ENCODE data around the gene PLXND1.

PLXND1 gene

DNA sequence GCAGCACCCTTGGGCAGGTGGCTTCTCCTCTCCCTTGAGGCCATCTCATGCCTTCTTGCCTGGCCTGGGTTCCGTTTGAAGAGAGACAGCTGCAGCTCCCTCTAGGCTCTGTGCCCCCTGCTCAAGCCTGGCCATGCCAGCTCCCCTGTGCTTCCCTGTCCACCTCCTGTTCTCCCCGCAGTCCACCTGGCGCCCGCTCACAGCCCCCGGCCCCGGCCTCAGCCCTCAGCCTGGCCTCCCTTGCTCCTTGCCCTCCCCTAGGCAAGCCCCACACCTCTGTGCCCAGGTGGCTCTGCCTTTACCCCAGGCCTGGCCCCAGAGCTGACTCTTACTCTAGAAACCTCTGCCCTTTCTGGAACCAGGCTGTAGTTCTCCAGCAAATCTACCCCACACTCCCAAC is 91.9 kb downstream of the PLXND1 start:
- ChIA-PET CTCF (no interaction called here), POLR2A (no interaction called here)
- TF ChIP-seq, protein P1, sequence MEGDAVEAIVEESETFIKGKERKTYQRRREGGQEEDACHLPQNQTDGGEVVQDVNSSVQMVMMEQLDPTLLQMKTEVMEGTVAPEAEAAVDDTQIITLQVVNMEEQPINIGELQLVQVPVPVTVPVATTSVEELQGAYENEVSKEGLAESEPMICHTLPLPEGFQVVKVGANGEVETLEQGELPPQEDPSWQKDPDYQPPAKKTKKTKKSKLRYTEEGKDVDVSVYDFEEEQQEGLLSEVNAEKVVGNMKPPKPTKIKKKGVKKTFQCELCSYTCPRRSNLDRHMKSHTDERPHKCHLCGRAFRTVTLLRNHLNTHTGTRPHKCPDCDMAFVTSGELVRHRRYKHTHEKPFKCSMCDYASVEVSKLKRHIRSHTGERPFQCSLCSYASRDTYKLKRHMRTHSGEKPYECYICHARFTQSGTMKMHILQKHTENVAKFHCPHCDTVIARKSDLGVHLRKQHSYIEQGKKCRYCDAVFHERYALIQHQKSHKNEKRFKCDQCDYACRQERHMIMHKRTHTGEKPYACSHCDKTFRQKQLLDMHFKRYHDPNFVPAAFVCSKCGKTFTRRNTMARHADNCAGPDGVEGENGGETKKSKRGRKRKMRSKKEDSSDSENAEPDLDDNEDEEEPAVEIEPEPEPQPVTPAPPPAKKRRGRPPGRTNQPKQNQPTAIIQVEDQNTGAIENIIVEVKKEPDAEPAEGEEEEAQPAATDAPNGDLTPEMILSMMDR (IDR thresholded peaks at IDR 0.05; ENCODE audit: insufficient read depth, low read length, missing control alignments), result no peak
- H3K4me3 ChIP-seq (ENCODE audit: low read depth, low read length), result no peak overlapping the region
- DNase-seq (ENCODE audit: low read depth, low spot score), result no peak

DNA sequence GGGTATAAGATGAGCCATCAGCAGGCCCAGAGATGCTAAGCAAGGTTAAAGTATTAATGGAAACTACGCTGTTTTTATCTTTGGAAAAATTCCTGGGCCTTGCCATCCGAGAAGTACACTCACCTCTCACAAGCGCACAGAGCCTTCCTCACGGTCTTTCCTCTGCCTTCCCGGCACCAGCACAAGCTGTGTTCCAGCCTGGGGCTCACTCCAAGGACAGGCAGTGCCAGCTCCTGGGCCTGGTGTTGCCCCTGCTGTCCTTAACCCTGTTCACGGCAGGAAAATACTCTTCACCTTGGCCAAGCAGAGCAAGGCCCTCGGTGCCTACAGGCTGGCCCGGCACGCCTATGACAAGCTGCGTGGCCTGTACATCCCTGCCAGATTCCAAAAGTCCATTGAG is 92.4 kb downstream of the PLXND1 start:
- ChIA-PET CTCF (no interaction called here), POLR2A (no interaction called here)
- no peak for DNase-seq (ENCODE audit: low read depth, low spot score)
- TF ChIP-seq, protein P1 (IDR thresholded peaks at IDR 0.05; ENCODE audit: insufficient read depth, low read length, missing control alignments), result no peak
- H3K4me3 ChIP-seq (ENCODE audit: low read depth, low read length), result no peak overlapping the region

DNA sequence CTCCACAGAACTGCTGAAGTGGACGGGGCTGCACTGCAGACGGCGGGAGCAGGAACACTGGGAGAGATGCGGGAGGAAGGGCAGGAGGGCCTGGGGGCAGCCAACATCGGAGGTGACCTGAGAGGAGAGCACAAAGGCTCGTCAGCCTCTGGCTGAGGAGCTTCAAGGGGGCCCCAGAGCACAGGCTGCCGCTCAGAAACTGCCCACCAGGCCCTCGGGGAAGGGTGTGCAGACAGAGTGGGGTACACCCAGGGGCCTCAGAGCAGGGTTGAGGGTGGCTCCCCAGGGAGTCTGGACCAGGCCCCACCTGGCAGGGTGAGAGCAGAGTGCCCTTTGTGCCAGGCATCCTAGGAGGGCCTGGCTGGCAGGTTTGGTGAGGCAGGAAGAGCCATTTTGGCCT is 92.8 kb downstream of the PLXND1 start:
- H3K4me3 ChIP-seq (ENCODE audit: low read depth, low read length), result no peak overlapping the region
- ChIA-PET CTCF (no interaction called here), POLR2A (no interaction called here)
- TF ChIP-seq, protein P1 (IDR thresholded peaks at IDR 0.05; ENCODE audit: insufficient read depth, low read length, missing control alignments), result no peak
- DNase-seq (ENCODE audit: low read depth, low spot score), result no peak

DNA sequence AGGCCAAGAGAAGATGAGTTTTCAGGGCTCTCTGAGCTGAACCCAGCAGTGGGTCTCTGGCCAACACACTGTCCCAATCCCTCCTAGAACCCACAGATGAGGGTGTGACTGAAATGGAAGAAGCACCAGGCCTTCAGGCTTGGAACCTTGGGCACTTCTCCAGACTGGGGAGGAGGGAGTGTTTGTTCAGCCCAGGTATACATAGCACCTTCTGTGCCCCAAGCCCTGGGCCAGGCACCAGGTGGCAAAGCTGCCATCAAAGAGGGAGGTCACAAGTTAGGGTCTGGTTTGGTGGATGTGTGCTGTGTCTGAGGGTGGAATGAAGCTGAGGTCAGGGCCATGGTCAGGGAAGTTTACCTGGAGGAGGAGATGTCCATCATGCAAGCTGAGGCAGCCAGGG is 93.9 kb downstream of the PLXND1 start:
- TF ChIP-seq, protein P1 (IDR thresholded peaks at IDR 0.05; ENCODE audit: insufficient read depth, low read length, missing control alignments), result no peak
- ChIA-PET CTCF (interaction anchor here (1.1 to 1.2 kb wide), 2 partner anchors 10 to 137 kb away, joined by 3 to 4 read pairs; no protein-coding TSS in a partner anchor), POLR2A (no interaction called here)

DNA sequence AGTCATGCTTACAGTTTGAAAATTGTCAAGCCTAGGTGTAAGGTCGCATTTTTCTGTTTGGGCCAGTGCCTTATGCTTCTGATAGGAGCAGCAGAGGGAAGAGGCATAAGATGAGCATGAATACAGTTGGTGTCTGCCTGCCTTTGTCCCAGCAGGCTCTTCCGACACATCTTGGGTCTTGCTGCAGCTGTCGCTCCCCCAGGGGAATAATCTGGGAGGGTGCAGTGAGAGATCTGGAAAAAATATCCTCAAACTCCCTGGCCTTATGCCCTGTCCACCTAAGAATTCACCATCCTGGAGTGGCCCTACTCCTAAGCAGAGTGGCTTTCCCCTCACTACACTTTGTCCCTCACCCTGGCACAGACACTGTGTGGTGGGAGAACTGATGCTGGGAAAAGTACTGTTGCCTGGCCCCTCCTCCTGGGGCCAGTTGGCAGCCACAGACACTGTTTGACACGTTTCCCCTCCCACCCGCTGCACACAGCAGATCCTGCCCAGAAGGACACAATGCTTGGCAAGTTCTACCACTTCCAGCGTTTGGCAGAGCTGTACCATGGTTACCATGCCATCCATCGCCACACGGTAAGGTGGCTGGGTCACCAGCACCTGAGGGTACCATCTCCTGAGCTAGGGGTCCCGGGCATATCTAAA is 99.2 kb downstream of the PLXND1 start:
- CTCF ChIA-PET, result interaction anchor here (1.6 kb wide), 1 partner anchor 16 kb away, joined by 4 read pairs; no protein-coding TSS in a partner anchor
- H3K4me3 ChIP-seq (ENCODE audit: low read depth, low read length), result no peak overlapping the region
- TF ChIP-seq, protein P1 (IDR thresholded peaks at IDR 0.05; ENCODE audit: insufficient read depth, low read length, missing control alignments), result no peak
- POLR2A ChIA-PET, result no interaction called here
- no peak for DNase-seq (ENCODE audit: low read depth, low spot score)

More for the DNA sequence above, 93.9 kb downstream of the PLXND1 start:
- DNase-seq (ENCODE audit: low read depth, low spot score), result no peak
- no peak overlapping the region for H3K4me3 ChIP-seq (ENCODE audit: low read depth, low read length)

DNA sequence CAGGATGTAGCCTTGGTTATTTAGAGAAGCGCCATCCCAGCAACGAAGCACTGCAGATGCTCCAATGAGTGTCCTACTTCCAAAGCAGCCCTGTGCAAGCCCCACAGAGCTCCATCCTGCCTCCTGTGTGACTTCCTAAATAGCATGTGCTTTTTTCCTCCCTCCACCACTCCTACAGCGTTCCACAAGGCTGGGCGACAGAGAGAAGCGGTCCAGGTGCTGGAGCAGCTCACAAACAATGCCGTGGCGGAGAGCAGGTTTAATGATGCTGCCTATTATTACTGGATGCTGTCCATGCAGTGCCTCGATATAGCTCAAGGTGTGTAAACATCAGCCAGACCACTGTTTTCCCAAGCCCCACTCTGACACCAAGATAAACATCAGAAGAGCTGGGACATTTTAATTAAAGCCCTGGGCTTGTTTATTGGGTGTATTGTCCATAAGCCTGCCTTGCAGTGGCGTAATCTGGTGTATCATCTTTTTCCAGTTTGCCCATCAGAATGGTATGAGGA is 100.2 kb downstream of the PLXND1 start:
- CTCF ChIA-PET, result no interaction called here
- no peak overlapping the region for H3K4me3 ChIP-seq (ENCODE audit: low read depth, low read length)
- TF ChIP-seq, protein P1 (IDR thresholded peaks at IDR 0.05; ENCODE audit: insufficient read depth, low read length, missing control alignments), result no peak
- POLR2A ChIA-PET, result no interaction called here
- no peak for DNase-seq (ENCODE audit: low read depth, low spot score)

Data from AG04449 (cell line).